Activated CD4-positive, alpha-beta T cell treated with anti-CD3 and anti-CD28 coated beads, Interleukin-2, Interleukin-6, amounts not matched to agents 100 ng/mL and 50 ng/mL, durations not matched to agents 16 hours and 8 hours (primary cell): ENCODE data around the gene ITGB5.

Experiments used
- DNase-seq: peaks from one replicate; pipeline ENCODE4 v3.0.0-alpha.2; 2020

The ITGB5 gene

GRCh38 chr3:124887177-124887931 lies at the start of gene ITGB5:
Gene ITGB5, minus strand, starts transcription at chr3:124887365. Its CDS starts 365 bp downstream, at chr3:124887000.
- DNase-seq, result peak; percentile 21

DNA sequence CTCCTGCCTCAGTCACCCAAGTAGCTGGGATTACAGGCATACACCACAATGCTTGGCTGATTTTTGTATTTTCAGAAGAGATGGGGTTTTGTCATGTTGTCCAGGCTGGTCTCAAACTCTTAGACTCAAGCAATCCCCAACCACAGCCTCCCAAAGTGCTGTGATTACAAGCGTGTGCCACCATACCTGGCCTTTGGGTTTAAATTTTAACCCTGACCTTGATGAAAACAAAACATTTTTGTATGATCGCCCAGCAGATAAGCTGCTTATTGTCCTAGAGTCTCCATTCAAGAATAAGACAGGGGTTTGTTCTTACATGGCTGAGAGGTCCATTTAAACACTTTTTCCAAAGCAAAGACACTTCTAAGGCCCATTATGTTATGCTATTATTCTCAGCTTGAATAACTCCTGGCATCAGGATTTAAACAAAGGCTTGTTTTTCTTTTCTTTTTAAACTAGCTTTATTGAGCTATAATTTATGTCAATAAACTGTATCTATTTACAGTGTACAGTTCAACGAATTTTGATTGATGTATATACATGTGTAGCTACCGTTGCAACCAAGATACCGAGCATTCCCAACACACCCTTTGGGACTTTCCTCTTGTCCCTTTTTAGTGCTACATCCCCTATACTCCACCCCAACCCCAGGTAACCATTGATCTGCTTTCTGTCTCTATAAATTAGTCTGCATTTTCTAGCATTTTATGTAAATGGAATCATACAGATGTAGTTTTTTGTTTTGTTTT lies 48.8 kb upstream of the ITGB5 start:
- no peak for DNase-seq

- DNase-seq, result no peak
Measured at GRCh38 chr3:124935264-124935663, 48.1 kb upstream of the ITGB5 start.

DNA sequence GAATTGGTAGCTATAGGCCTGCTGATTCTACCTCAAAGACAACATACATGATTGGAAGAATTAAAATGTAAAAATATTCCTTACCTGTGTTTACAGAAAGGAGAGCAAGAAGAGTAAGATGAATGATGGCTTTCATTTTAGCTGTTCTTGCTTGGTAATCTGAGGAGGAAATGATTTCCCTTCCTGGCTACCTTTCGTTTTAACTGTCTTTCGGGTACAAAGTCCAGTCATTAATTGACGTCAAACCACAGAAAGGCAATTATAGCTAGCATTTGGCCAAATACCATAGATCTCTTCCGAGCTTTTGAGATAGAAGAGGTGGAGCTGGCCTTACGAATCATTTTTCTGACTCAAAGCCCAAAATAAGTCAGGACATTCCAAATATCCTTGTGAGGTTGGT lies 47.4 kb upstream of the ITGB5 start, which contains the start of gene MUC13:
MUC13 (minus strand) TSS at position 175 of the 400 bp plus-strand sequence; CDS start at position 136, 39 bp downstream.
- DNase-seq, result no peak

DNA sequence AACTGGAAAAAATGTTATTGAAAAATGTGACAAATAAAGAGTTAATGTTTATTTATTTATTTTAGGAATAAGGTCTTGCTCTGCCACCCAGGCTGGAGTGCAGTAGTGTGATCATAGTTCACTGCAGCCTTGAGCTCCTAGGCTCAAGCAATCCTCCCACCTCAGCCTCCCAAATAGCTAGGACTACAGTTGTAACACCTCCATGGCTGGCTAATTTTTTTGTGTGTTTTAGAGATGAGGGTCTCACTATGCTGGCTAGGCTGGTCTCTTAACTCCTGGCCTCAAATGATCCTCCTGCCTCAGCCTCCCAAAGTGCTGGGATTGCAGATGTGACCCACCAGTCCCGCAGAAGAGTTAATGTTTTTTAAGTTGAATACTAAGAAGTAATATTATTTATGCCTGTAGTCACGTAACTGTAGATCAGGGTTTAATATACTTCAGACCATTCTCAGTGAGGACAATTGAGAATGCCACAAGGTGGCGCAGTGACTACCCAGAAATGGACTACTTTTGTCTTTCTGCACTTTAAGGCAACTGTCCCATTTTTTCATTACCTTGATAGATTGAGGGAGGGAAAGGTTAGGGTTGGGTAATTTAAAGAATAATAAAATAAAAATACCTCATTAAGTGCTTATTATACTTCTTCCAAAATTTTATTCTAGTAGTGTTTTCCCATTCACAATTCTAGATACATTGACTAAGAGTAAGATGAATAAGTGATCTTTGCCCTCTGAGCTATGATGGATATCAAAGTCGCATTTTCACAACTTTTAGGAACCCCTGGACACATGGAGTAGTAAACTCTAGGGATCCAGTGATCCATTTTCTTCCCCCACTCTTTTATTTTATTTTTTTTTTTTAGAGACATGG lies 41.4 kb upstream of the ITGB5 start:
- peak; percentile 60 for DNase-seq

DNA sequence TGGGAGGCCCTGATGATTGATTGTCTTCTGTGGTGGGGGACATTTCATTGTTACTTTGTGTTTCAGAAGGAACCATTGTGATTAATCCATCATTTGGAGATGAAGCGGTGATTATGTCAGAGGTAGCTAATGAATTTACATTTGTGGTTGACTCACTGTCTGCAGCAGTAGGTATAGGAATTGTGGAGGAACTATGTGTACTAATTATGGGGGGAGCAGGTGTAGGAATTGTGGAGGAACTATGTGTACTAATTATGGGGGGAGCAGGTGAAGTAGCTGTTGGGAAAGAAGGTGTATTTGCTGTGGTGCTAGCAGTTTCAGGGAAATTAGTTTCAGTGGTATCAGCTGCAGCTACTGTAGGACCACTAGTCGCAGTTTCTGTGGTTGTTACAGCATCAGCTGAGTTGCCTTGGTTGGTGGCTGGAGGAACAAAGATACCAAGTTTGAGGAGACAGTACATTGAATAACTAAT lies 40.4 kb upstream of the ITGB5 start:
- DNase-seq, result no peak

- DNase-seq, result no peak
Measured at GRCh38 chr3:124926426-124927101, 39.4 kb upstream of the ITGB5 start.

DNA sequence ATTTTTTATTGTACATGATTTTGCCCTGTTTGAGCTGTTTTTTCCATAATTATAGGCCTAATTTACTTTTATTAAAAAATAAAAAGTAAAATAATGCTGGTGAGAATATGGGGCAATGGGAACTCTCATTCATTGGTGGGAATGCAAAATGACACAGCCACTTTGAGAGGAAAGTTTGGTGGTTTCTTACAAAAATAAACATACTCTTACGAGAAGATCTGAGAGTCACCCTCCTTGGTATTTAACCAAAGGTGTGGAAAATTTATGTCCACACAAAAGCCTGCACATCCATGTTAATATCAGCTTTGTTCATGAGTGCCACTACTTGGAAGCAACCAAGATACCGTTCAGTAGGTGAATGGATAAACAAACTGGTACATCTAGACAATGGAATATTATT lies 37.6 kb upstream of the ITGB5 start:
- no peak for DNase-seq

DNA sequence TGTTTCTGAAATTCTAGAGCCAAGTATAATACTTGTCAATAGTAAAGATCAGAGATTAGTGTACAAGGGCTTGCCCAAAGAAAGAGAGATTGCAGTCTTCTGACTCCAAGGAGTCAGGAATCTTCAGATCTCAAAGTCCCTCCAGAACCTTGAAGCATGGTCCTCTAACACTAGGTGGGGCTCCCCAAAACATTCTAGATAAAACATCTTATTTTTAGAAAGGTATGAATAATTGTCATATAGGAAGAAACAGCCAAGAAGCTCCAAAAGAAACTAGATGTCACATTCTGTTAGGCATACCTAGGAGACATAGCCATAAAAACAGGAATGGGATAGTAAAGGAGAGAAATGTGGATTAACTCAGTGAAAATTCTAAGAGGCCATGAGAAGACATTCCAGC lies 36.7 kb upstream of the ITGB5 start:
- no peak for DNase-seq

DNA sequence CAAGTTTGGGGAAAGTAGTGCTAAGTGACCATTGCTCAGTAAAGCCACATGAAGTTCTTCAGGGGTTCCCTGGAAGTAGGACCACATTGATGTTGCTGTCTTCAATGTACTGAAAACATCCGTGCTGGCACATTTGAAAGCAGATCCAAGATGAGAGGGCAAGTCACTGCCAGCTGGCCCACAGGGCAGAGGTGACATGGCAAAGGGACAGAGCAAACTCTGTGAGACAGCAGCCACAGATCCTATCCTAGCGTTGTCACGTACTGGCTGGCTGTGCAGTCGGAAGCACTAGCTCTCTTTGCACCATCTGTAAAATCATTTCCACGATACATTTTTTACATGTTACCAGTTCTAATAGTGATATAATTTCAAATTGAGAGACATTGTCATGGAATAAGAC lies 33.6 kb upstream of the ITGB5 start:
- DNase-seq, result no peak

DNA sequence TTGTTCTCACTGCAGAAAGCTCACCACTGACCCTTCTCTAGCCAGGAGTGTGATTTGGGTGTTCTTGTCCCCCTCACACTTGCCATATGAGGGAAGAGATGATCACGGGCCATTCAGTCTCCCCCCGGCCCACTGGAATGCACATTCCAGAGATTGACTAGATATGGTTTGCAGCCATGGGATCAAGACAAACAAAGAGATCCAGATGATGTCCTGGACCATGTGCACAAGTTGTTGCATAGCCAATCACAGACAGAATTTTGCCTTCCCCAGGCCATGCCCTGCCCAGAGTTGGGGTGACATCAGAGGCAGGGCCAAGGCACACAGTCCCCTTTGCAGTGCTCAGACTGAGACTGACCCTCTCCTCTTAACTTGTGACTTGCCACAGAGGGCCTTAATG lies 32.6 kb upstream of the ITGB5 start:
- DNase-seq, result no peak

GRCh38 chr3:124918524-124918923 lies 31.4 kb upstream of the ITGB5 start:
- no peak for DNase-seq

DNA sequence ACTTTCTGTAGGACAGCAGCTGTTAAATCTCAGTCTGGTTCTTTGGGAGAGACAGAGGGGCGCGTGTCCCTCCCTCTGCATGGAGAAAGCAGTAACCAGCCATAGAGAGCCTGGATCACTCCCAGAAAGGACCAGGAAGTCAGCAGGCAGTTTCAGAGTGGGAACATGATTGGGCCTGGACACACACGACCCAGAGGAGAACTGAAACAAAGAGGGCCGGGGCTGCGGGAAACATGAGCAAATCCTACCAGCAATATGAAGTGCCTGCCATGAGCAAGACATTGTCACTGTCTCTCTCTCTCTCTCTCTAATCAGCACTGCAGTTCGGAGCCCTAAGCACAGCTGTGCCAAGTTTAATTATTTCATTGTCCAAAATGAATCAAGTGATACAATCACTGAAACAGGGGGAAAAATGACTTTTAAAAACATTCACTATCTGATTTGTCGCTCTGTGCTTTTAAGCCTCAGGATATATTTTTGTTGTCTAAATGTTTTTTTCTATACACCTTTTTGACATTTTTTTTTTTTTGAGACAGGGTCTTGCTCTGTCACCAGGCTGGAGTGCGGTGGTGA lies 29.8 kb upstream of the ITGB5 start:
- no peak for DNase-seq

DNA sequence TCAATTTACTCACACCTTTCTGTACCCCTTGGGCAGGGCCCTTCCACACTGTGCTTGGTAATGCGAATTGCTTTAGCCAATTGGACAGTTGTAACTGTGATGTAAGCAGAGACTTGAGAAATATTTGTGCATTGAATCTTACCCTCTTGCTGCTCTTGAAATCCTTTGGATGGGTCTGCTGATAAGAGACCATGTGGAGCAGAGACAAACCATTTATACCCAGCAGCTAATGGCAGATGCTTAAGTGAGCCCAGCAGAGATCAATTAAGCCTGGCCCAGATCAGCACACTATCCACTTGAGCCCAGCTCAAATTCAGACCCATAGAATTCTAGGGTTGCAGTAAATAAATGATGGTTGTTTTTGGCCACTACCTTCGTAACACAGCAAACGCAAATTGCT lies 28.1 kb upstream of the ITGB5 start:
- DNase-seq, result no peak

GRCh38 chr3:124907957-124908356 lies 20.8 kb upstream of the ITGB5 start:
- no peak for DNase-seq

GRCh38 chr3:124904835-124905492 lies 17.8 kb upstream of the ITGB5 start:
- no peak for DNase-seq

GRCh38 chr3:124903896-124904834 lies 17.0 kb upstream of the ITGB5 start:
- no peak for DNase-seq

DNA sequence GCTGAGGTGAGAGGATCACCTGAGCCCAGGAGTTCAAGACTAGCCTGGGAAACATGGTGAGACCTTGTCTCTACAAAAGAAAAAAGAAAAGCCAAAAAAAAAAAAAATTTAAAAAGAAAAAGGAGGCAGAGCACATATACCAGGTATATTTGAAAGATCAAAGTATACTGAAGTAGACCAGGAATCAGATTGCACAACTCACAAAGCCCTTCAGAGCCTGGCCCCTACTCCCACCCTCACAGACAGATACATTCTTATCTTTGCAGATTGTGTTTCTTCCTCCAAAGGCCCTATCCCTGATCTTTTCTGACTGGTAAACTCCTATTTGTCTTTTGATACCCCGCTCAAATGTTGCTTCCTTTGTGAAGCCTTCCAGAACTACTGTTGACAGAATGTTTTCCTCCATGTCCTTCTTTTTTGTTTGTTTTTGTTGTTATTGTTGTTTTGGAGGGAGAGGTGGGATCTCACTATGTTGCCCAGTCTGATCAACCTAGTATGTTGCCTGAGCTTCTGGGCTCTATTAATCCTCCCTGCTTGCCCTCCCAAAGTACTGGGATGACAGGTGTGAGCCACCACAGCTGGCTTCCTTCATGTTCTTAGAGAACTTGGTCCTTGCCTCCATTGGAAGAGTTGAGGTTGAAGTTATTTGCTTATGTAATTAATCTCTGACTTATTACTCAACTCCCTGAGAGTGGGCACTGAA lies 9.8 kb upstream of the ITGB5 start:
- no peak for DNase-seq

GRCh38 chr3:124895756-124896155 lies 8.6 kb upstream of the ITGB5 start:
- DNase-seq, result no peak

GRCh38 chr3:124893526-124893925 lies 6.4 kb upstream of the ITGB5 start:
- no peak for DNase-seq
